GM12864 (cell line): Measurements from ENCODE around the gene RAMP3.

Experiments used
- DNase-seq: peaks from one replicate; pipeline ENCODE4 v3.0.0-alpha.2; 2011; ENCODE audit warnings: low read depth
- H3K4me3 ChIP-seq: 2 replicates; pipeline ENCODE4 v1.5.1; 2011; ENCODE audit warnings: mild to moderate bottlenecking, low read depth, low read length, control low read depth
- TF ChIP-seq, protein P1 (sequence below): IDR thresholded peaks from 2 replicates; pipeline ENCODE4 v1.5.1; 2011; ENCODE audit warnings: low read depth, mild to moderate bottlenecking, moderate library complexity, low read length, control low read depth, inconsistent platforms; ENCODE audit errors: missing control alignments

RAMP3 gene

DNA sequence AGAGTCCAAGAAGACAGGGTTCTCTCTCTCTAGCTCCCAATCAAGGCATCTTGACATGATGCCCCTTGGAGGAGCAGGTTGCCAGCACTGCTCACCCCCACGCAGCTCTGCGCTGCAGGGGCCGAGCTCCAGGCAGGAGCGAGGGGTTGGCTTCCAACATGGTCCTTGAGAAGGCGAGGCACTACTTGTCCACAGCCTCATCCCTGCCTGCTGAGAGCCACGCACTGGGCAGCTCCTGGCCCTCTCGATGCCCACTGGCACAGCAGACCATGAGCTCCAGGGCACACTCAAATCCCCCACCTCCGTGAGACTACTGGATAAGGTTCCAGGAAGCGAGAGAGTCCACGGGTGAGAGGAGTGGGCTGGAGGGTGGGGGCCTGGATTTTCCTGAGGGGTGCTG lies 31.1 kb downstream of the RAMP3 start:
- TF ChIP-seq, protein P1, sequence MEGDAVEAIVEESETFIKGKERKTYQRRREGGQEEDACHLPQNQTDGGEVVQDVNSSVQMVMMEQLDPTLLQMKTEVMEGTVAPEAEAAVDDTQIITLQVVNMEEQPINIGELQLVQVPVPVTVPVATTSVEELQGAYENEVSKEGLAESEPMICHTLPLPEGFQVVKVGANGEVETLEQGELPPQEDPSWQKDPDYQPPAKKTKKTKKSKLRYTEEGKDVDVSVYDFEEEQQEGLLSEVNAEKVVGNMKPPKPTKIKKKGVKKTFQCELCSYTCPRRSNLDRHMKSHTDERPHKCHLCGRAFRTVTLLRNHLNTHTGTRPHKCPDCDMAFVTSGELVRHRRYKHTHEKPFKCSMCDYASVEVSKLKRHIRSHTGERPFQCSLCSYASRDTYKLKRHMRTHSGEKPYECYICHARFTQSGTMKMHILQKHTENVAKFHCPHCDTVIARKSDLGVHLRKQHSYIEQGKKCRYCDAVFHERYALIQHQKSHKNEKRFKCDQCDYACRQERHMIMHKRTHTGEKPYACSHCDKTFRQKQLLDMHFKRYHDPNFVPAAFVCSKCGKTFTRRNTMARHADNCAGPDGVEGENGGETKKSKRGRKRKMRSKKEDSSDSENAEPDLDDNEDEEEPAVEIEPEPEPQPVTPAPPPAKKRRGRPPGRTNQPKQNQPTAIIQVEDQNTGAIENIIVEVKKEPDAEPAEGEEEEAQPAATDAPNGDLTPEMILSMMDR: no peak
- H3K4me3 ChIP-seq: no peak overlapping the region
- DNase-seq: no peak

DNA sequence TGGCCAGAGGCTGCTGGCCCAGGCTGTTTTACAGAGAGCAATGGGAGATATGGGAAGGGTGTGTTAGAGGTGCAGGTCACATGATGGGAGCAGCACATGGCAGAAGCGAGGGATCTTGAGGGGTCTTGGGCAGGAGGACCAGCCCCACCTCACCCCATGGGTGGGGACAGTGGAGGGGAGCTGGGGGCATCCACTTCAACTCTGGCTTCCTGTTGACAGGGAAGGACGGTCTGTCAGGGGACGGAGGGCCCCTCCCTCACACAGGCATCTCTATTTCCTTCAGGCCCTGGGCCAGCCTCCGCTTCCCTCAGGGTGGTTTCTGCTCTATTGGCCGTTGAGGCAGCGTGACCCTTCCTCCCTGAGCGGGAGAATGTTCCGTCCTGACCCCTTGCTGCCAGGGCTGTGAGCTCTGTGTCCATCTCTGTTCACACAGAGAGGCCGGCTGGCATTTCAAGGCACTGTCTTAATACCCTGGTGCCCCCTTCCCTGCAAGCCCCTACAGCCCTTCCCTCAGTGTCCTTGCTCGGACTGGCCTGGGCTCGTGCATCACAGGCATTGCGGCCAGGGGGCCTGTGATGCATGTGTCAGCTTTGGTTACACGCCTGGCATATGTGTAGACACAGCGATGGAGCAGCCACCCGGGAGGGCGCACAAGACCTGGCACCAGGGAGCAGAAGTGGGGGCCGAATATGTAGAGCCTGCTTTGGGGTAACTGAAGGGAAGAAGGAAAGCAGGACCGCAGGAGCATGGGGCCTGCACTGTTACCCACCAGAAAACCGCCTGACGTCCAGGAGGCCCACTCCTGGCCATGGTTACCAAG lies 31.8 kb downstream of the RAMP3 start:
- no peak overlapping the region for H3K4me3 ChIP-seq
- no peak for DNase-seq
- TF ChIP-seq, protein P1: no peak

DNA sequence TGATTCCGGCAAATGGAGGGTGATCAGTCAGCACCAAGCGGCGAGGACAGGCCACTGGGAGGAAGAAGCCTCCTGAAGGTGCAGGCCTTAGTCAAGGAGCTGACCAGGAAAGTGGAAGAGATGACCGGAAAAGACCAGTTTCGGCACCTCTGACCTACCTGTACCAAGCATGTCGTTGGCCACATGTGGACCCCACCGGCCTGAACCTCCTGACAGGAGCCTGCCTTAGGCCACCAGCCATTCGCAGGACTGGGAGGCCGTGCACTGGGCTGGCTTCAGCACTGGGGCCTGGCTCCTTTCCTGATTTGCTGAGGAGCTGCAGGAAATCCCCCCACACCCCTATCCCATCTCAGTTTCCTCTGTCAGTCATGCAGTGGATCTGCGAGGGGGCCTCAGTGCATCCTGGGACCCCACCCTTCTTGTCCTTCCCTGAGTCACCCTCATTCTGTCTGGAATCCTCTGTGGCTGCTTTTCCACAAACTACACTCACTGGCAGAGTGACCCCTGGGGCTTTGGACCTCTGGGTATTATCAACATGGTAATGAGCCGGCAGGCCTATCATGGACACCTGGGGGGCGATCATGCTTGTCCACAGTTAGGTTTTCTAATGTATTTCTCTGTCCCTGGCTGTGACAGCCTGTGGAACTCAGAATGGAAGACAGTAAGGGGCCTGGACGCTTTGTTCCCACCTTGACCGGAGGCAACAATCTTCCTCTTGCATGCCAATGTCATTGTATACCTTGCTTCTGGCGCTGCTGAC lies 33.0 kb downstream of the RAMP3 start:
- TF ChIP-seq, protein P1: no peak
- no peak overlapping the region for H3K4me3 ChIP-seq
- no peak for DNase-seq

DNA sequence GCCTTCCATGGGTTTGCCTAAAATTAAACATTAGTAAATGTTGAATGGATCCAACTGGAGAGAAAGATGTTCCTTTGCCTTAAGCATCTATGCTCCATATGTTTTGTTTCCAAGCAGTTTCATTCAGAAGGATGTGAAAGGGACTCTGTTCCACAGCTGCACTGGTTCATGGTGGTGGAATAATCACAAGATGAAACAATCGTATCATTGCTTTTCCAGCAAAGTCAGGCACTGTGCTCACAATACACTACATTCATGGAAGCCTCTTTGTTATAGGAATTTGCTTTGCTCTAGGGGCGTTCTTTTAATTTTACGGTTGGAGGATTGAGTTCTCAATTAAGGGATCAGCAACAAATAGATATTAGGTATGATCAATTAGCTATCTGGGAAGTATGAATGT lies 33.8 kb downstream of the RAMP3 start:
- no peak for DNase-seq
- no peak overlapping the region for H3K4me3 ChIP-seq
- TF ChIP-seq, protein P1: no peak

DNA sequence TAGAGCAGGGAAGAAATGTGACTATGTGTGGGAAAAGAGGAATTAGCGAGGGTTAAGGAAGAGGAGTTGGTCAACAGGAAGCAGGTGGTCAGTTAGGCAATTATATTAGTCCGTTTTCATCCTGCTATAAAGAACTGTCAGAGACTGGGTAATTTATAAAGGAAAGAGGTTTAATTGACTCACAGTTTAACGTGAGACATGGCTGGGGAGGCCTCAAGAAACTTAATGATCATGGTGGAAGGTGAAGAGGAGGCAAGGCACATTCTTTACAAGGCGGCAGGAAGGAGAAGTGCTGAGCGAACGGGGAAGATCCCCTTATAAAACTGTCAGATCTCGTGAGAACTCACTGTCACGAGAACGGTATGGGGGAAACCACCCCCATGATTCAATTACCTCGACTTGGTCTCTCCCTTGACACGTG lies 35.0 kb downstream of the RAMP3 start:
- TF ChIP-seq, protein P1: no peak
- H3K4me3 ChIP-seq: no peak overlapping the region

DNA sequence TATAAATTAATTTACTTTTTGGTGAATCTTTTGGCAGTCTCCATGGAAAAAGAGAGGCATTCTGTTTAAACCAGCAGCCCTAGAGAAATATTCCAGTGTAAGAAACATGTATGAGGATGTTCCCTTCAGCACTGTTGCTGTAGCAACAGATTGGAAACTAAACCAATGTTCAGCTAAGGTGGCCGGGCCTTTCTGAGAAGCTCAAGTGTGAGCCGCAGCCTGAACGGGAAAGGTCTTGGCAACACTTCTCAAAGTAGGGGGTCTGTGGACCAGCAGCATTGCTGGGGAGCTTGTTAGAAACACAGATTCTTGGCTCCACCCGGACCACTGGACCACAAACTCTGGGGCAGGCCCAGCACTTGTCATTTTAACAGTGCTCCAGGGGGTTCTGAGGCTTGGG lies 36.2 kb downstream of the RAMP3 start:
- DNase-seq: no peak
- no peak overlapping the region for H3K4me3 ChIP-seq
- TF ChIP-seq, protein P1: no peak

More for the DNA sequence above, 35.0 kb downstream of the RAMP3 start:
- no peak for DNase-seq
